H9 (cell line): ENCODE results near the gene PLXNC1. TPM values are rescaled to one million over a fixed set of nuclear protein-coding genes. Genes with fewer than 3 reads are reported as not detected.

ENCODE experiments used
- DNase-seq: peaks from one replicate; pipeline ENCODE4 v3.0.0-alpha.2; 2017
- H2AFZ ChIP-seq: one replicate; pipeline ENCODE4 v1.6.1; 2013; ENCODE audit warnings: mild to moderate bottlenecking, low read length, control low read depth, moderate library complexity
- H2AK5ac ChIP-seq: 2 replicates; pipeline ENCODE4 v1.6.1; 2013; ENCODE audit warnings: low read length, control low read depth, mixed read lengths; ENCODE audit not compliant: insufficient read length
- H2BK120ac ChIP-seq: one replicate; pipeline ENCODE4 v1.6.1; 2013; ENCODE audit warnings: low read depth, mild to moderate bottlenecking, low read length, control low read depth, inconsistent platforms; ENCODE audit not compliant: poor library complexity, severe bottlenecking
- H2BK12ac ChIP-seq: 2 replicates; pipeline ENCODE4 v1.6.1; 2013; ENCODE audit warnings: low read length, control low read depth, mixed read lengths, low read depth; ENCODE audit not compliant: insufficient read length
- H2BK15ac ChIP-seq: 2 replicates; pipeline ENCODE4 v1.6.1; 2013; ENCODE audit warnings: low read depth, low read length, control low read depth
- H2BK20ac ChIP-seq: one replicate; pipeline ENCODE4 v1.6.1; 2013; ENCODE audit warnings: low read depth, mild to moderate bottlenecking, low read length, control low read depth, inconsistent platforms; ENCODE audit not compliant: poor library complexity, severe bottlenecking
- H2BK5ac ChIP-seq: 2 replicates; pipeline ENCODE4 v1.6.1; 2013; ENCODE audit warnings: low read length, control low read depth, mixed read lengths; ENCODE audit not compliant: insufficient read length
- H3K14ac ChIP-seq: 2 replicates; pipeline ENCODE4 v1.6.1; 2013; ENCODE audit warnings: low read length, control low read depth; ENCODE audit not compliant: insufficient read depth
- H3K18ac ChIP-seq: 2 replicates; pipeline ENCODE4 v1.6.1; 2013; ENCODE audit warnings: low read depth, mild to moderate bottlenecking, mixed read lengths, low read length, control low read depth; ENCODE audit not compliant: insufficient read length
- H3K23ac ChIP-seq: 2 replicates; pipeline ENCODE4 v1.6.1; 2013; ENCODE audit warnings: low read length, control low read depth, mixed read lengths, low read depth; ENCODE audit not compliant: insufficient read length
- H3K23me2 ChIP-seq: 2 replicates; pipeline ENCODE4 v1.6.1; 2013; ENCODE audit warnings: low read depth, mild to moderate bottlenecking, mixed read lengths, low read length, control low read depth; ENCODE audit not compliant: insufficient read length, poor library complexity, severe bottlenecking
- H3K27ac ChIP-seq: 2 replicates; pipeline ENCODE4 v1.5.1; 2013; ENCODE audit warnings: low read length, control low read depth, mixed read lengths, low read depth; ENCODE audit not compliant: insufficient read length
- H3K27me3 ChIP-seq: 2 replicates; pipeline ENCODE4 v1.6.1; 2013; ENCODE audit warnings: low read length, control low read depth, inconsistent platforms; ENCODE audit not compliant: insufficient read depth
- H3K4ac ChIP-seq: 2 replicates; pipeline ENCODE4 v1.6.1; 2013; ENCODE audit warnings: low read depth, mild to moderate bottlenecking, control low read depth, inconsistent platforms, low read length, moderate library complexity
- H3K4me1 ChIP-seq: 2 replicates; pipeline ENCODE4 v1.6.1; 2013; ENCODE audit warnings: low read length, control low read depth, inconsistent platforms; ENCODE audit not compliant: insufficient read depth
- H3K4me2 ChIP-seq: 2 replicates; pipeline ENCODE4 v1.6.1; 2013; ENCODE audit warnings: low read length, control low read depth, mixed read lengths; ENCODE audit not compliant: insufficient read length, insufficient read depth
- H3K56ac ChIP-seq: 2 replicates; pipeline ENCODE4 v1.6.1; 2013; ENCODE audit warnings: low read depth, mild to moderate bottlenecking, mixed read lengths, low read length, control low read depth; ENCODE audit not compliant: insufficient read length
- H3K79me1 ChIP-seq: 2 replicates; pipeline ENCODE4 v1.6.1; 2013; ENCODE audit warnings: low read depth, mild to moderate bottlenecking, moderate library complexity, low read length, control low read depth, inconsistent platforms; ENCODE audit not compliant: insufficient read depth, poor library complexity, severe bottlenecking
- H3K79me2 ChIP-seq: 2 replicates; pipeline ENCODE4 v1.6.1; 2013; ENCODE audit warnings: low read length, control low read depth, inconsistent platforms; ENCODE audit not compliant: insufficient read depth
- H3K9ac ChIP-seq: 2 replicates; pipeline ENCODE4 v1.6.1; 2013; ENCODE audit warnings: low read length, control low read depth, mixed read lengths; ENCODE audit not compliant: insufficient read length; ENCODE audit errors: extremely low read depth
- H3K9me3 ChIP-seq: one replicate; pipeline ENCODE4 v1.6.1; 2013; ENCODE audit warnings: low read depth, low read length, inconsistent platforms; ENCODE audit not compliant: control insufficient read depth
- H3T11ph ChIP-seq: one replicate; pipeline ENCODE4 v1.6.1; 2013; ENCODE audit warnings: mild to moderate bottlenecking, low read length, control low read depth, inconsistent platforms
- H4K20me1 ChIP-seq: one replicate; pipeline ENCODE4 v1.6.1; 2013; ENCODE audit not compliant: control insufficient read depth, insufficient read length, insufficient read depth
- H4K5ac ChIP-seq: 2 replicates; pipeline ENCODE4 v1.6.1; 2013; ENCODE audit warnings: low read depth, mild to moderate bottlenecking, mixed read lengths, low read length, control low read depth; ENCODE audit not compliant: insufficient read length
- H4K8ac ChIP-seq: replicated peaks from 2 replicates; pipeline ENCODE4 v1.6.1; 2013; ENCODE audit warnings: low read length, control low read depth, mixed read lengths, low read depth; ENCODE audit not compliant: insufficient read length
- H4K91ac ChIP-seq: 2 replicates; pipeline ENCODE4 v1.6.1; 2013; ENCODE audit warnings: low read depth, mild to moderate bottlenecking, moderate library complexity, mixed read lengths, low read length, control low read depth; ENCODE audit not compliant: insufficient read length
- H3K27ac Mint-ChIP-seq, 3 experiments: 2 replicates in 2 of 3; 3 replicates in 1 of 3; pipeline ENCODE4 v1.8.0; 2020 to 2021; ENCODE audit warnings: mixed read lengths in 3 of 3, mild to moderate bottlenecking in 1 of 3, moderate library complexity in 1 of 3
- H3K27me3 Mint-ChIP-seq: 2 replicates; pipeline ENCODE4 v1.8.0; 2021; ENCODE audit warnings: low read depth, mild to moderate bottlenecking, moderate library complexity, mixed read lengths
- H3K36me3 Mint-ChIP-seq, 3 experiments: 2 replicates in 2 of 3; 3 replicates in 1 of 3; pipeline ENCODE4 v1.8.0; 2020 to 2021; ENCODE audit warnings: low read depth in 3 of 3, mixed read lengths in 3 of 3; ENCODE audit not compliant: insufficient read depth in 1 of 3
- H3K4me1 Mint-ChIP-seq, 2 experiments: 2 replicates each; pipeline ENCODE4 v1.8.0; 2020; ENCODE audit warnings: mixed read lengths in 2 of 2
- H3K4me3 Mint-ChIP-seq, 2 experiments: 2 replicates in 1 of 2; 3 replicates in 1 of 2; pipeline ENCODE4 v1.8.0; 2020 to 2021; ENCODE audit warnings: mild to moderate bottlenecking in 2 of 2, mixed read lengths in 2 of 2, moderate library complexity in 1 of 2
- H3K9me3 Mint-ChIP-seq, 2 experiments: 2 replicates in 1 of 2; 3 replicates in 1 of 2; pipeline ENCODE4 v1.8.0; 2020; ENCODE audit warnings: mild to moderate bottlenecking in 2 of 2, mixed read lengths in 2 of 2, moderate library complexity in 1 of 2
- WGBS: extraction: QIAGEN DNeasy Blood & Tissue Kit; methylation state at CpG from one replicate; pipeline ENCODE4 v1.1.7; 2013; ENCODE audit warnings: missing lambda C conversion rate, low lambda C conversion rate, mixed read lengths; ENCODE audit not compliant: insufficient read length; ENCODE audit errors: extremely low coverage; 5-methylcytosine and 5-hydroxymethylcytosine counted together
- total RNA-seq: library from RNA; stranded (reverse); gene quantifications from 2 replicates; pipeline ENCODE4 v1.2.1, GENCODE V29; 2021
- TF ChIP-seq, protein P1 (sequence below): fragments of 200-600 bp; sonication (generic); conservative IDR thresholded peaks from 3 replicates; pipeline ENCODE4 v1.8.0; 2021; ENCODE audit warnings: antibody characterized with exemption, mild to moderate bottlenecking

Gene PLXNC1
- total RNA-seq, 1 experiment from 2014 or later, result 1.2 TPM

DNA sequence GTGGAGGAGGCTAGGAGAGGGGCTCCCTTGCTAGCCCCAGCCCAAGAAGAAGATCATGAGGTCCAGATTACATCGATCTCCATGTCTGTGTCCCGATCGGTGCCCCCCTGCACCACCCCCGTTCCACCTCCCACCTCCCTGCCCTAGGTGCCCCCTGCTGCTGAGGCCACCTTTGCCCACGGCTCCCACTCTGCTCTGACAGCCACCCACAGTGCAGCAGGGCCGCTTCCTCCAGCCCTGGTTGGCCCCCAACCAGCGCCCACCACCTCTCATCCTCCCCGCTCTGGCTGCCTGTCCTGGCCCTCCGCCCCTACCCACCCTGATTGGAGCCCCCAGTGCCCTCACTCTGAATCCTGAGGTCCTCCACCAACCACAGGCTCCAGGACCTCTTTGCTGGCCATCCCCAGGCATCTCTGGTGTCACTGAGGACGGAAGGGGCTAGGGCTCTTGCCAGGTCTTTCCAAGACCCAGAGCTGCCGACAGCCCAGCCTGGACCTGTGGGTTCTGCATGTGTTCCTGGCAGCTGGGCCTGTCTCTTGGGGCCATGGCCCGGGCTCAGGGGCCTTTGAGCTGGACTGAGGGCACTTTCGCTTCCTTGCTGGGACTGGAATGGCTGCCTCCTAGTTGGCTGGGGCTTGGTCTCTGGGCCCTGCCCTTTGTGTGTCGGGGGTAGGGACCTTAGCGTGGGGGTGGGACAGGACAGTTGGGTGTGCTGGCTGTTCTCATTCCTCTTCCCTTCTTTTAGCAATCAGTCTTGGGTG is 7.2 kb upstream of the PLXNC1 start:
- Histone ChIP-seq H3K79me1 (no peaks in the 10 kb centered on the region), H2AFZ (no peak overlapping the region), H3K23me2 (no peaks in the 10 kb centered on the region), H2BK15ac (no peak overlapping the region), H3T11ph (no peak overlapping the region), H3K23ac (no peak overlapping the region), H3K79me2 (no peaks in the 10 kb centered on the region), H2BK12ac (no peak overlapping the region), H2BK5ac (no peak overlapping the region), H4K5ac (no peak overlapping the region), H2AK5ac (no peak overlapping the region), H3K9me3 (no peaks in the 10 kb centered on the region), H4K8ac (no peak overlapping the region), H3K4ac (no peak overlapping the region), H3K56ac (no peak overlapping the region), H3K4me1 (no peaks in the 10 kb centered on the region), H3K27me3 (no peaks in the 10 kb centered on the region; the same call in 1 of the 2 replicates), H3K4me2 (no peak overlapping the region), H4K91ac (no peak overlapping the region), H3K14ac (no peak overlapping the region), H2BK120ac (no peak overlapping the region), H3K18ac (no peak overlapping the region), H2BK20ac (no peak overlapping the region), H3K9ac (no peak overlapping the region), H3K27ac (no peak overlapping the region), H4K20me1 (no peaks in the 10 kb centered on the region)
- Mint-ChIP-seq H3K27me3 (peaks cover 71% of the 10 kb centered on the region), H3K9me3 (no peaks in the 10 kb centered on the region; a peak in 1 of 5 replicates), H3K4me1 (peaks cover 8 to 11% of the 10 kb centered on the region in 2 experiments), H3K4me3 (no peak overlapping the region), H3K36me3 (no peaks in the 10 kb centered on the region), H3K27ac (no peak overlapping the region)
- WGBS, result no CpG with 5 or more reads among the region's 15 CpGs
- TF ChIP-seq, protein P1, sequence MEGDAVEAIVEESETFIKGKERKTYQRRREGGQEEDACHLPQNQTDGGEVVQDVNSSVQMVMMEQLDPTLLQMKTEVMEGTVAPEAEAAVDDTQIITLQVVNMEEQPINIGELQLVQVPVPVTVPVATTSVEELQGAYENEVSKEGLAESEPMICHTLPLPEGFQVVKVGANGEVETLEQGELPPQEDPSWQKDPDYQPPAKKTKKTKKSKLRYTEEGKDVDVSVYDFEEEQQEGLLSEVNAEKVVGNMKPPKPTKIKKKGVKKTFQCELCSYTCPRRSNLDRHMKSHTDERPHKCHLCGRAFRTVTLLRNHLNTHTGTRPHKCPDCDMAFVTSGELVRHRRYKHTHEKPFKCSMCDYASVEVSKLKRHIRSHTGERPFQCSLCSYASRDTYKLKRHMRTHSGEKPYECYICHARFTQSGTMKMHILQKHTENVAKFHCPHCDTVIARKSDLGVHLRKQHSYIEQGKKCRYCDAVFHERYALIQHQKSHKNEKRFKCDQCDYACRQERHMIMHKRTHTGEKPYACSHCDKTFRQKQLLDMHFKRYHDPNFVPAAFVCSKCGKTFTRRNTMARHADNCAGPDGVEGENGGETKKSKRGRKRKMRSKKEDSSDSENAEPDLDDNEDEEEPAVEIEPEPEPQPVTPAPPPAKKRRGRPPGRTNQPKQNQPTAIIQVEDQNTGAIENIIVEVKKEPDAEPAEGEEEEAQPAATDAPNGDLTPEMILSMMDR, result no peak
- no peak for DNase-seq
